Neuronal stem cell (in vitro differentiated cells): ENCODE measurements around the gene MAST4.

Experiments
- DNase-seq: peaks from one replicate; pipeline ENCODE4 v3.0.0-alpha.2; 2013; ENCODE audit warnings: low spot score
- H2AFZ ChIP-seq: one replicate; pipeline ENCODE4 v1.6.1; 2013; ENCODE audit warnings: mild to moderate bottlenecking, low read length, inconsistent platforms
- H2AK5ac ChIP-seq: 2 replicates; pipeline ENCODE4 v1.6.1; 2013; ENCODE audit warnings: low read depth, mild to moderate bottlenecking, inconsistent platforms, low read length, moderate library complexity, mixed read lengths
- H2BK120ac ChIP-seq: 2 replicates; pipeline ENCODE4 v1.6.1; 2013; ENCODE audit warnings: low read depth, mild to moderate bottlenecking, inconsistent platforms, low read length, moderate library complexity, mixed read lengths
- H2BK12ac ChIP-seq: one replicate; pipeline ENCODE4 v1.6.1; 2013; ENCODE audit warnings: low read length, inconsistent platforms
- H2BK15ac ChIP-seq: 2 replicates; pipeline ENCODE4 v1.6.1; 2013; ENCODE audit warnings: mild to moderate bottlenecking, low read length, inconsistent platforms, mixed read lengths
- H2BK5ac ChIP-seq: one replicate; pipeline ENCODE4 v1.6.1; 2013; ENCODE audit warnings: inconsistent platforms, mild to moderate bottlenecking, low read length, moderate library complexity
- H3K14ac ChIP-seq: one replicate; pipeline ENCODE4 v1.6.1; 2013; ENCODE audit warnings: low read length, inconsistent platforms
- H3K18ac ChIP-seq: 2 replicates; pipeline ENCODE4 v1.6.1; 2013; ENCODE audit warnings: low read length, inconsistent platforms
- H3K23ac ChIP-seq: 2 replicates; pipeline ENCODE4 v1.6.1; 2013; ENCODE audit warnings: low read depth, mild to moderate bottlenecking, mixed read lengths, low read length, inconsistent platforms; ENCODE audit not compliant: poor library complexity
- H3K27ac ChIP-seq: replicated peaks from 3 replicates; pipeline ENCODE4 v1.5.1; 2013; ENCODE audit warnings: low read length, inconsistent platforms
- H3K27me3 ChIP-seq, 3 experiments: 2 replicates each; pipeline ENCODE4 v1.6.1; 2013; ENCODE audit warnings: low read length in 3 of 3, mild to moderate bottlenecking in 2 of 3, inconsistent platforms in 1 of 3, low read depth in 1 of 3, mixed read lengths in 1 of 3, moderate library complexity in 1 of 3; ENCODE audit not compliant: control insufficient read depth in 3 of 3, insufficient read depth in 3 of 3
- H3K36me3 ChIP-seq, 2 donors: replicated peaks in 1 of 2; 2 replicates each; pipeline ENCODE4 v1.6.1; 2013; ENCODE audit warnings: low read length in 2 of 2; ENCODE audit not compliant: control insufficient read depth in 2 of 2, insufficient read depth in 2 of 2
- H3K4ac ChIP-seq: 2 replicates; pipeline ENCODE4 v1.6.1; 2013; ENCODE audit warnings: inconsistent platforms, mild to moderate bottlenecking, low read length, moderate library complexity
- H3K4me1 ChIP-seq, 2 donors: 1 replicate in 1 of 2; 2 replicates in 1 of 2; pipeline ENCODE4 v1.6.1; 2013; ENCODE audit warnings: low read length in 2 of 2, low read depth in 1 of 2; ENCODE audit not compliant: control insufficient read depth in 2 of 2, insufficient read depth in 1 of 2
- H3K4me2 ChIP-seq: one replicate; pipeline ENCODE4 v1.6.1; 2013; ENCODE audit warnings: mild to moderate bottlenecking, low read length, inconsistent platforms; ENCODE audit not compliant: insufficient read depth, poor library complexity, severe bottlenecking
- H3K4me3 ChIP-seq, 2 donors: 2 replicates each; pipeline ENCODE4 v1.5.1; 2013; ENCODE audit warnings: low read length in 2 of 2, mild to moderate bottlenecking in 2 of 2, inconsistent platforms in 1 of 2, moderate library complexity in 1 of 2
- H3K79me1 ChIP-seq: one replicate; pipeline ENCODE4 v1.6.1; 2013; ENCODE audit warnings: low read depth, mild to moderate bottlenecking, inconsistent platforms, low read length, moderate library complexity
- H3K9ac ChIP-seq: one replicate; pipeline ENCODE4 v1.6.1; 2013; ENCODE audit warnings: mild to moderate bottlenecking, low read depth, low read length, inconsistent platforms; ENCODE audit not compliant: poor library complexity
- H3K9me3 ChIP-seq, 2 donors: replicated peaks in 1 of 2; 2 replicates each; pipeline versions ENCODE3 to v1.6.1; 2013; ENCODE audit warnings: low read length in 2 of 2, mild to moderate bottlenecking in 2 of 2, inconsistent platforms in 1 of 2, low read depth in 1 of 2, mixed read lengths in 1 of 2, moderate library complexity in 1 of 2; ENCODE audit not compliant: control insufficient read depth in 2 of 2, insufficient read depth in 1 of 2
- H4K8ac ChIP-seq: one replicate; pipeline ENCODE4 v1.6.1; 2013; ENCODE audit warnings: low read depth, mild to moderate bottlenecking, inconsistent platforms, low read length, moderate library complexity
- H4K91ac ChIP-seq: one replicate; pipeline ENCODE4 v1.6.1; 2013; ENCODE audit warnings: low read length, low read depth, mild to moderate bottlenecking, inconsistent platforms; ENCODE audit not compliant: poor library complexity
- WGBS, 2 donors: extraction: QIAGEN DNeasy Blood & Tissue Kit; methylation state at CpG; one replicate each; pipeline ENCODE4 v1.1.7; 2013; ENCODE audit warnings: missing lambda C conversion rate in 2 of 2, mixed read lengths in 1 of 2; ENCODE audit not compliant: insufficient read length in 2 of 2, insufficient replicate concordance in 1 of 2; ENCODE audit errors: extremely low coverage in 2 of 2; 5-methylcytosine and 5-hydroxymethylcytosine counted together

The MAST4 gene

DNA sequence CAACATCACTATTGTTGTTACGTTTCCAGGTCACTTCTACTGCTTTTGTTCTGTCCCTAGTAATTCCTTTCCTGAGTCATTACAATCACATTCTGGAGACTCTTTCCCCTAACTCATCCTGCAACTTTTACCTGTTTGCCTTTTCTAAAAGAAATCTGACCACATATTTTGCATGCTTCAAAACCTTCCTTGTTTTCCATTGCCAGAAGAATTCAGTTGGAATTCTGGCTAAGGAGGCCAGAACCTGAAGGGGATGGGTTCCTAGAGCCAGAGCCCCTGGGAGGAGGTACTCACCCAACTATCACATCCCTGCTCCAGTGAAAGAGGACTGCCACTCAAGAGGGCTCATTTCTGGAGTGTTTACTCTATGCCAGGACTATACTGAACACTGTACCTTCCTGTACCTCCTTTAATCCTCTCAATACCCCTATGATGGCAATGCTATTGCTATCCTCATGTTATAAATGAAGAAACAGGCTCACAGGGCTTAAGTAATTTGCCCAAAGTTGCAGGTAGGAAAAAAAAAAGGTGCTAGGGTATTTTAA lies 42.8 kb upstream of the MAST4 start:
- WGBS, 2 donors, result no CpG with 5 or more reads among the region's 1 CpG
- Histone ChIP-seq H3K27me3 (no peaks in the 10 kb centered on the region), H3K27ac (no peak overlapping the region), H3K23ac (no peak overlapping the region), H3K4me1 (no peaks in the 10 kb centered on the region), H3K4me3 (no peak overlapping the region), H3K79me1 (no peaks in the 10 kb centered on the region), H4K91ac (no peak overlapping the region), H3K4me2 (no peak overlapping the region), H2AFZ (no peak overlapping the region), H3K9ac (no peak overlapping the region), H2BK120ac (no peak overlapping the region), H3K36me3 (no peaks in the 10 kb centered on the region), H2AK5ac (no peak overlapping the region), H3K9me3 (peaks cover 0 to 2% of the 10 kb centered on the region in 2 donors), H3K14ac (no peak overlapping the region), H2BK5ac (no peak overlapping the region), H3K4ac (no peak overlapping the region), H4K8ac (no peak overlapping the region), H2BK12ac (no peak overlapping the region), H3K18ac (no peak overlapping the region), H2BK15ac (no peak overlapping the region)
- no peak for DNase-seq

DNA sequence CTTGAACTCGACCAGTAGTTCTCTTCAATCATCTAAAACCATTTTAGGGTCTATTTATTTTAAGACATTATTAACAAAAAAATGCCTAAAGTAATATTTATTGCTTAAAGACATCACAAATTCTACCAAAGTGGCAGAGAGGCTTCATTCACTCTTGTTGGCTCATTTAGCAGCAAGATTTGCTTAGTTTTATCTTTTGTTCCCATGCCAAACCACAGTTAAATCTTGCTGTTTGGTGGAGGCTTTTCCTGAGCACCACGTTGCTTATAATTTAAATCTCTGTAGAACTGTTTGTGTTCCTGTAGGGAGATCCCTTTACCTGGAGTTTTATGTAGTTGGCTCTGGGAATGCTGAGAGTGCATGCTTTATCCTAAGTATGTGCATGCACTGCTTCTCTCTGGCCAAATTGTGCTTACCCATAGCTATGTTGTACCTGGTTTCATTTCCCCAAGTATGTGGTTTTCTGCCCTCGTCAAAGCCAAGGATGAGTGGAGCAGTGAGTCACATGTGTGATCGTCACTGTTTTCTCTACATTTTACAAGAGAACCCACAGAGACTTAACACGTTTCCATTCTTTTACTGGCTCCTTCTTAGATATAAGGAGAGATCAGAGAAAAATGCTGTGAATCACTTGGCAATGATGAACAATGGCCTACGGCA lies 42.1 kb upstream of the MAST4 start:
- Histone ChIP-seq H2BK120ac (no peak overlapping the region), H3K27me3 (no peaks in the 10 kb centered on the region), H4K8ac (no peak overlapping the region), H2AK5ac (no peak overlapping the region), H3K4me2 (no peak overlapping the region), H2BK12ac (no peak overlapping the region), H3K18ac (no peak overlapping the region), H3K4me1 (no peaks in the 10 kb centered on the region), H3K14ac (no peak overlapping the region), H3K9me3 (peaks cover 0 to 2% of the 10 kb centered on the region in 2 donors), H3K9ac (no peak overlapping the region), H3K79me1 (no peaks in the 10 kb centered on the region), H3K23ac (no peak overlapping the region), H3K36me3 (no peaks in the 10 kb centered on the region), H3K27ac (no peak overlapping the region), H2BK15ac (no peak overlapping the region), H4K91ac (no peak overlapping the region), H3K4ac (no peak overlapping the region), H3K4me3 (no peak overlapping the region), H2BK5ac (no peak overlapping the region), H2AFZ (no peak overlapping the region)
- WGBS, 2 donors, result no CpG with 5 or more reads among the region's 6 CpGs
- DNase-seq, result no peak

DNA sequence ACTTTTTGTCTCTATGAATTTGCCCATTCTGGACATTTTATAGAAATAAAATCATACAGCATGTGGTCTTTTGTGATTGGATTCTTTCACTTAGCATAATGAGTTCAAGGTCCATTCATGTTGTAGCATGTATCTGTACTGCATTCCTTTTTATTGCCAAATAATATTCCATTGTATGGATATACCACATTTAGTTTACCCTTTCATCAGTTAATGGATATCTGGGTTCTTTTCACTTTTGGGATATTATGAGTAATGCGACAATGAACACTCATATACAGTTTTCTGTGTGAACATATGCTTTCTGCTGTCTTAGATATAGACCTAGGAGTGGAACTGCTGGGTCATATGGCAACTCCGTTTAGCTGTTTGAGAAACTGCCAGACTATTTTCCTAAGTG lies 41.3 kb upstream of the MAST4 start:
- Histone ChIP-seq H2BK15ac (no peak overlapping the region), H3K27me3 (no peaks in the 10 kb centered on the region), H3K4me2 (no peak overlapping the region), H2AFZ (no peak overlapping the region), H3K23ac (no peak overlapping the region), H3K4me3 (no peak overlapping the region), H3K4me1 (no peaks in the 10 kb centered on the region), H4K8ac (no peak overlapping the region), H2AK5ac (no peak overlapping the region), H3K79me1 (no peaks in the 10 kb centered on the region), H2BK120ac (no peak overlapping the region), H3K36me3 (no peaks in the 10 kb centered on the region), H3K14ac (no peak overlapping the region), H3K9ac (no peak overlapping the region), H3K9me3 (no peaks in the 10 kb centered on the region), H3K18ac (no peak overlapping the region), H3K4ac (no peak overlapping the region), H4K91ac (no peak overlapping the region), H2BK12ac (no peak overlapping the region), H2BK5ac (no peak overlapping the region), H3K27ac (no peak overlapping the region)
- WGBS, 2 donors, result no CpG with 5 or more reads among the region's 2 CpGs
- DNase-seq, result no peak

DNA sequence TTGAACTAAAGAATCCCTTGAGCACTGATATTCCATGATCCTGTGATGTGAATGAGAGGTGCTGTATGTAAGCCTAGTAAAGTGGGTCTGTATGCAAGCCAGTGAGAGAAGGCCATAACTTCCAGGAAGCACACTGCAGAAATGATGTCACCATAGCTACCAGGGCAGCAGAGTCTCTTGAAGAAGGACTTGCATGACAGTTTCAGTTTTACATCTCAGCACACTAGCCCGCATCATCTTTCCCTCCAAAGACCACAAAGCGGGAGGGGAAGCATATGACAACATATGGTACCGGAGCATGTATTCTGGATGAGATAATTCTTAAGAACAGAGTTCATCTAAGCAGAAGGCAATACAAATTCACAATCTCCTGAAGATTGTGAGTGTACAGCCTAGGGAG lies 37.6 kb upstream of the MAST4 start:
- Histone ChIP-seq H3K9ac (no peak overlapping the region), H3K27me3 (no peaks in the 10 kb centered on the region), H4K91ac (no peak overlapping the region), H3K9me3 (no peaks in the 10 kb centered on the region), H2BK120ac (no peak overlapping the region), H3K23ac (no peak overlapping the region), H2AFZ (no peak overlapping the region), H3K4me3 (no peak overlapping the region), H3K4ac (no peak overlapping the region), H3K79me1 (no peaks in the 10 kb centered on the region), H4K8ac (no peak overlapping the region), H3K4me2 (no peak overlapping the region), H3K4me1 (no peaks in the 10 kb centered on the region), H3K36me3 (no peaks in the 10 kb centered on the region), H2BK5ac (no peak overlapping the region), H2BK12ac (no peak overlapping the region), H2AK5ac (no peak overlapping the region), H3K14ac (no peak overlapping the region), H3K18ac (no peak overlapping the region), H3K27ac (no peak overlapping the region), H2BK15ac (no peak overlapping the region)
- no CpG with 5 or more reads among the region's 3 CpGs for whole genome bisulfite sequencing, 2 donors
- DNase-seq, result no peak
